Type B pancreatic cell (in vitro differentiated cells): Measurements from ENCODE around the gene PDXP. TPM values are rescaled to one million over a fixed set of nuclear protein-coding genes. Genes with fewer than 3 reads are reported as not detected.

Experiments used
- DNase-seq: peaks from one replicate; pipeline ENCODE4 v3.0.0; 2021; ENCODE audit warnings: mixed read lengths; ENCODE audit not compliant: unreplicated experiment; ENCODE audit errors: extremely low spot score
- H3K27ac Mint-ChIP-seq: 2 replicates; pipeline ENCODE4 v1.8.0; 2021; ENCODE audit warnings: mild to moderate bottlenecking, mixed read lengths
- H3K27me3 Mint-ChIP-seq: 2 replicates; pipeline ENCODE4 v1.8.0; 2021; ENCODE audit warnings: mixed read lengths
- H3K36me3 Mint-ChIP-seq: 2 replicates; pipeline ENCODE4 v1.8.0; 2021; ENCODE audit warnings: mixed read lengths
- H3K4me1 Mint-ChIP-seq: one replicate; pipeline ENCODE4 v1.8.0; 2021; ENCODE audit warnings: mixed read lengths; ENCODE audit not compliant: unreplicated experiment
- H3K4me3 Mint-ChIP-seq: 2 replicates; pipeline ENCODE4 v1.8.0; 2021; ENCODE audit warnings: mild to moderate bottlenecking, mixed read lengths
- H3K9me3 Mint-ChIP-seq: 2 replicates; pipeline ENCODE4 v1.8.0; 2021; ENCODE audit warnings: mixed read lengths
- total RNA-seq: library from RNA; stranded (reverse); gene quantifications from 2 replicates; pipeline ENCODE4 v1.2.1, GENCODE V29; 2021; ENCODE audit warnings: low replicate concordance
- TF ChIP-seq, protein P1 (sequence below): fragments of 200-600 bp; sonication (generic); conservative IDR thresholded peaks from 2 replicates; pipeline ENCODE4 v1.5.0; 2021; ENCODE audit warnings: antibody characterized with exemption, mild to moderate bottlenecking

The PDXP gene
- total RNA-seq, 1 donor from 2014 or later = 30.2 TPM

DNA sequence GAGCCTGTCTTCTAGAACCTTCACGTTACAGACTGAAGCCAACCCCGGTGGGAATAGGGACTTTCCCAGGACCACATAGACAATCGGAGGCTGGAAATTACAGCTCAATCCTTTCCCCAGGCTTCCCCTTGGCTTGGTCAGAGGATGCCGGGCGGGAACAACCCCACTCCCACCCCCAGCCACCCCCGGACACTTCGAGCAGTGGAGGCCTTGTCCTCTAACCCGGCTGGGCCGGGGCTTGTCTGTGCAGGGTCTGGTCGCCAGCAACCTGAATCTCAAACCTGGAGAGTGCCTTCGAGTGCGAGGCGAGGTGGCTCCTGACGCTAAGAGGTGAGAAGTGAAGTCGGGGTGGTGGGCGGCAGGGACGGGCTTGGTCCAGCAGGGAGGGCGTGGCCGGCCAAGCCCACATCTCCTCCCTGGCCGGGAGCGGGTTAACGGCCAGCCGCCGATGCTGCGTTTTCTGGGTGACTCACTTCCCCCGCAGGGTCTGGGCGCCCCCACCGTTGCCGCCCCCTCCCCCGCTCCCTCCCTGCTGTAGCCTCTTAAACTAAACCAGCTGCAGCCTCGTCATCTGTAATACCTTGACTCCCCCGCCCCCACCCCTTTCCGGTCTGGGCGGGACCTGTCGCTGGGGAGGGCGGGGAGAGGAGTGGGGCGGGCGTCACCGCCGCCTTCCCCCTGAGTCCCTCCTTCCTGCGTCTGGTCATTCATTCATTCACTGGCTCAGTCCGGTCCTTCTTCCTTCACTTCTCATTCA, 18.4 kb downstream of the PDXP start:
- Mint-ChIP-seq H3K36me3 (no peaks in the 10 kb centered on the region), H3K4me3 (peak overlapping the region; percentile 86), H3K9me3 (no peaks in the 10 kb centered on the region), H3K27me3 (no peaks in the 10 kb centered on the region), H3K4me1 (peaks cover 17% of the 10 kb centered on the region), H3K27ac (peak overlapping the region; percentile 74)
- DNase-seq = peak; percentile 78
- TF ChIP-seq, protein P1, sequence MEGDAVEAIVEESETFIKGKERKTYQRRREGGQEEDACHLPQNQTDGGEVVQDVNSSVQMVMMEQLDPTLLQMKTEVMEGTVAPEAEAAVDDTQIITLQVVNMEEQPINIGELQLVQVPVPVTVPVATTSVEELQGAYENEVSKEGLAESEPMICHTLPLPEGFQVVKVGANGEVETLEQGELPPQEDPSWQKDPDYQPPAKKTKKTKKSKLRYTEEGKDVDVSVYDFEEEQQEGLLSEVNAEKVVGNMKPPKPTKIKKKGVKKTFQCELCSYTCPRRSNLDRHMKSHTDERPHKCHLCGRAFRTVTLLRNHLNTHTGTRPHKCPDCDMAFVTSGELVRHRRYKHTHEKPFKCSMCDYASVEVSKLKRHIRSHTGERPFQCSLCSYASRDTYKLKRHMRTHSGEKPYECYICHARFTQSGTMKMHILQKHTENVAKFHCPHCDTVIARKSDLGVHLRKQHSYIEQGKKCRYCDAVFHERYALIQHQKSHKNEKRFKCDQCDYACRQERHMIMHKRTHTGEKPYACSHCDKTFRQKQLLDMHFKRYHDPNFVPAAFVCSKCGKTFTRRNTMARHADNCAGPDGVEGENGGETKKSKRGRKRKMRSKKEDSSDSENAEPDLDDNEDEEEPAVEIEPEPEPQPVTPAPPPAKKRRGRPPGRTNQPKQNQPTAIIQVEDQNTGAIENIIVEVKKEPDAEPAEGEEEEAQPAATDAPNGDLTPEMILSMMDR = no peak

GRCh38 chr22:37677493-37677974, 19.0 kb downstream of the PDXP start:
- peaks cover 17% of the 10 kb centered on the region for H3K4me1 Mint-ChIP-seq
- TF ChIP-seq, protein P1 = no peak
- peak overlapping the region; percentile 74 for H3K27ac Mint-ChIP-seq

DNA sequence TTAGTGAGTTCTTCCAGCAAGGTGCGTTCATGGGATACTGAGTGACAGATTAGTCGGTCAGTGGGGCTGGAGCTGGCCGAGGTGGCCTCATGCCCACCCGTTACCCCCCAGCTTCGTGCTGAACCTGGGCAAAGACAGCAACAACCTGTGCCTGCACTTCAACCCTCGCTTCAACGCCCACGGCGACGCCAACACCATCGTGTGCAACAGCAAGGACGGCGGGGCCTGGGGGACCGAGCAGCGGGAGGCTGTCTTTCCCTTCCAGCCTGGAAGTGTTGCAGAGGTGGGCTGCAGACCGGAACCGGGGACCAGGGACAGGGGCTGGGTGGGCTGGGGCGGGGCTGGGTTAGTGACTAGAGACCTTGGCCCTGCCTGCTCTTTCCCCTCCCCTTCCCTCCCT, 19.8 kb downstream of the PDXP start:
- no peaks in the 10 kb centered on the region for H3K36me3 Mint-ChIP-seq
- H3K9me3 Mint-ChIP-seq = no peaks in the 10 kb centered on the region
- H3K4me1 Mint-ChIP-seq = peaks cover 17% of the 10 kb centered on the region
- TF ChIP-seq, protein P1 = no peak
- no peak for DNase-seq
- H3K4me3 Mint-ChIP-seq = no peak overlapping the region
- no peak overlapping the region for H3K27ac Mint-ChIP-seq
- no peaks in the 10 kb centered on the region for H3K27me3 Mint-ChIP-seq

More at GRCh38 chr22:37677493-37677974, 19.0 kb downstream of the PDXP start:
- no peak for DNase-seq
- H3K27me3 Mint-ChIP-seq = no peaks in the 10 kb centered on the region
- no peaks in the 10 kb centered on the region for H3K36me3 Mint-ChIP-seq
- peak overlapping the region; percentile 86 for H3K4me3 Mint-ChIP-seq
- no peaks in the 10 kb centered on the region for H3K9me3 Mint-ChIP-seq

DNA sequence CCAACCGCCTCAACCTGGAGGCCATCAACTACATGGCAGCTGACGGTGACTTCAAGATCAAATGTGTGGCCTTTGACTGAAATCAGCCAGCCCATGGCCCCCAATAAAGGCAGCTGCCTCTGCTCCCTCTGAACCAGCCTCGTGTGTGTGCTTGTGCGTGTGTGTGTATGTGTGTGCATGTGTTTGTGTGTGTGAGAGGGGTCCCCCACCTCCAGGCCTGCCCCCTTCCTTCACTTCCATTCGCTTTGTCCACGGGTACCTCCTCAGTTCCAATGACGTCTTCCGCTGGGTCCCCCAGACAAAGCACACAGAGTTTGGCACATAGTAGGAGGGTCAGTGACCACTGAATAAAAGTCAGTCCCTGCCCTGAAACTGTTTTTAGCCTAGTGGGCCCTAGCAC, 21.1 kb downstream of the PDXP start:
- no peaks in the 10 kb centered on the region for H3K9me3 Mint-ChIP-seq
- H3K4me1 Mint-ChIP-seq = peaks cover 17% of the 10 kb centered on the region
- H3K27ac Mint-ChIP-seq = no peak overlapping the region
- H3K27me3 Mint-ChIP-seq = no peaks in the 10 kb centered on the region
- peak overlapping the region; percentile 39 for H3K4me3 Mint-ChIP-seq
- no peaks in the 10 kb centered on the region for H3K36me3 Mint-ChIP-seq
- TF ChIP-seq, protein P1 = no peak
- no peak for DNase-seq

GRCh38 chr22:37680191-37680851, 21.8 kb downstream of the PDXP start:
- DNase-seq = no peak
- Mint-ChIP-seq H3K36me3 (no peaks in the 10 kb centered on the region), H3K4me3 (no peak overlapping the region), H3K9me3 (no peaks in the 10 kb centered on the region), H3K4me1 (peaks cover 17% of the 10 kb centered on the region), H3K27ac (no peak overlapping the region), H3K27me3 (no peaks in the 10 kb centered on the region)
- TF ChIP-seq, protein P1 = no peak
